GM12874 (cell line): ENCODE results near the gene BCDIN3D.

Source experiments
- CTCF ChIP-seq: IDR thresholded peaks from 2 replicates; pipeline ENCODE4 v1.5.1; 2011; ENCODE audit warnings: low read depth, mild to moderate bottlenecking, control low read depth, low read length, moderate library complexity; ENCODE audit not compliant: insufficient read depth

Gene BCDIN3D

GRCh38 chr12:49798934-49799333 lies 44.0 kb downstream of the BCDIN3D start:
- no peak for TF ChIP-seq CTCF

GRCh38 chr12:49798248-49798647 lies 44.7 kb downstream of the BCDIN3D start:
- TF ChIP-seq CTCF = no peak

- TF ChIP-seq CTCF = no peak
Measured at GRCh38 chr12:49797449-49797776, 45.5 kb downstream of the BCDIN3D start.

- TF ChIP-seq CTCF = no peak
Measured at GRCh38 chr12:49796606-49797448, 46.1 kb downstream of the BCDIN3D start.

- no peak for TF ChIP-seq CTCF
Measured at GRCh38 chr12:49796155-49796554, 46.8 kb downstream of the BCDIN3D start.

GRCh38 chr12:49795654-49796105 lies 47.2 kb downstream of the BCDIN3D start:
- no peak for TF ChIP-seq CTCF

- no peak for TF ChIP-seq CTCF
Measured at GRCh38 chr12:49794811-49795653, 47.9 kb downstream of the BCDIN3D start.
